Left forelimb (tissue), 1 donor: ENCODE measurements around the gene TPK1.
"Not testable (repeated sequence)": the region's sequence is repeated elsewhere in the genome, so short reads cannot be mapped to it uniquely, and the experiment has no call there.

ENCODE experiments used
- DNase-seq: peaks from one replicate; pipeline ENCODE4 v3.0.0-alpha.2; 2018; ENCODE audit warnings: low spot score

Gene TPK1

DNA sequence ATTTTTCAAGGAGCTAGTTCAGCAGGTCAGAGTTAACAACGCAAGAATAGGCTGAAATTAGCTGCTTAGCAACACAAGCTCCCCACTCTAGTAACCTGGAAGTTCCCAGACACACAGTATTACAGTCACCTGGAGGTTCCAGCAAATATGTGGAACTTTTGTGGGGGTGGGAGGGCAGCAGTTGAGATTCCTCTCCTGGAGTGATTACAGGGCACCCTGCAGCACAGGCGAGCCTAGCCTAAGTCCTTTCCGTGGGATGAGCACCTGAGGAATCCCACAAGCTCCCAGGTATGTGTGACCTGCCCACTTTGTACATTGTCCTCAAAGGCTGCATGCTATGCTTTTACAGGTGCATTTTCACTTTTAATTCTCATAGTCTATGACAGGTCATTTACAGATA lies 13.6 kb downstream of the TPK1 start:
- no peak for DNase-seq

DNA sequence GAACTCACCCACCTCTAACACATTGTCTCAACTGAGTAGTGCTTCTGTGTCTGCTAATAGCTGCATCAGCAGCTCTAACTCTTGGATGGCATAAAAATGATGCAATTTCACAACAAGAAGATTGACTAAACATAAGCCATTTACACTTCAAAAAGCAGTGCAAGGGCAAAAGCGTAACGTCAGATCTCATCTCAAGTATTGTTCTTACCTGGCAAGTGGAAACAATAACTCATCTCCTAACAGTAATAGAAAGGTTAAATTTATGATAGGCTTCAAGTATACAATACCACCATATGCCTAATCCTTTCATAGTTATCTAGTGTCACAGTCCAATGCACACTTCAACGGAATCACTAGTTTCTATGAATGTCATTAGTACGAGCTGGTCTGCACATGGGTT lies 14.8 kb downstream of the TPK1 start:
- DNase-seq = no peak

DNA sequence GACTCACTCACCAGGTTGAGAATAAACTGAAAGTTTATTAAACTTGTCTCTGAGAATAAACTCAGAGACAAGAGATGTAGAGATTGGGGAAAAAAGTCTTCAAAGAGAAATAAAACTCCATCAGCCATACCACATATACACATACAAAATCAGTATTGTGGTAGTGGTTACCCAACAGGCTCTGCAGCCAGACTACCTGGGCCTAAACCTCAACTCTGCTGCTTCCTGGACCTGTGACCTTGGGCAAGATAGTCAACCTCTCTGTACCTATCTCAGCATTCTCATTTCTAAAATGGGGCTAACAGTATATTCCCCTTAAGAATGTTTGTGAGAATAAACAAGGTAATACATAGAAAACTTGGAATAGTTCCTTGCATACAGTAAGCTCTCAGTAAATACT lies 15.3 kb downstream of the TPK1 start:
- DNase-seq = no peak

DNA sequence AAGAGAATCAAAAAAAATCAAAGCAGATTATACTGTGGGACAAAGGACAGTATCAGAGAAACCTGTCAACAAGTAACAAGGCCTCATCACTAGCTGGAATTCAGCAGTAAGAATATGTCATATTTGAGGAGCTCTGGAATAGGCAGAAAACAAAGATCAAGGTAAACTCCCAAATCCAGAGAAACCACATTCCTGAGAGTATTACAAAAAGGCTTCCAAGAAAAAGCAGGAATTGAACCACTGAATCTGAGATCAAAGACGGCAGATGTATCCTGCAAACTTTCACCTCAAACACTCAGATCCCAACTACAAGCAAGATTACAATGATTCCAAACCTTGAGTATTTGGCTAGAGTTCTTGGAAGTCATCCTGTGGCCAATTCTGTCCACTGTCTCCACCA lies 16.3 kb downstream of the TPK1 start:
- no peak for DNase-seq

GRCh38 chr7:144818511-144818910 lies 17.3 kb downstream of the TPK1 start:
- DNase-seq = no peak

DNA sequence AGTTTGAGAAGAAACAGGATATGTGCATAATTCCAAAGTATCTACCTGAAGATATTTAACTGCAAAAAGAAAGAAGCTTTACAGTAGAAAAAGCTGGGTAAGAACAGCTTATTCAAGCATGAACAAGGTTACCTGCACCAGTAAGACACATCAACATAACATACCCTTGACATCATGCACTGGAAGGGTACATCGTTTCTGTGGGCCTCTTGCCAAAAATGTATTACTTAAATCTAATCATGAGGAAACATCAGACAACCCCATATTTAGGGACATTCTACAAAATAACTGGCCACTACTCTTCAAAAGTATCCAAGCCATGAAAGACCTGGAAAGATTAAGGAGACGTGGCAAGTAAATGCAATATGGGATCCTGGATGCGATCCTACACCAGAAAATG lies 18.9 kb downstream of the TPK1 start:
- no peak for DNase-seq

DNA sequence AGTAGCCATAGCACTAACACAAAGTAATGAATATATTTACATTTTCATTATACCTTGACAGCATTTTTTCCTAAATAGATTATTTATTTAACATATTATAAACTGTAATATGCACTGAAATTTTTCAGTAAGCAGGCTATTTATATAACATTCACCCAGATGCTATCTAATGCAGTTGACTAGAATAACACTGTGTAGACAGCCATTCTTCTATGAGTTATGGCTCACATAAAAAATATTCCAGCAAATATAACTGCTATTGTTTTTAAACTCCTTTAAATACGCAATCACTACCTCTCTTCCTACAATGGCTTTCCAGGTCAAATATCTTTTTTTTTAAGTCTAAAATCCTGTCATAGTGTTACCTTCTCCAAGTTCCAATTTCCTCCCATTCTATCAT lies 21.6 kb downstream of the TPK1 start:
- DNase-seq = no peak

DNA sequence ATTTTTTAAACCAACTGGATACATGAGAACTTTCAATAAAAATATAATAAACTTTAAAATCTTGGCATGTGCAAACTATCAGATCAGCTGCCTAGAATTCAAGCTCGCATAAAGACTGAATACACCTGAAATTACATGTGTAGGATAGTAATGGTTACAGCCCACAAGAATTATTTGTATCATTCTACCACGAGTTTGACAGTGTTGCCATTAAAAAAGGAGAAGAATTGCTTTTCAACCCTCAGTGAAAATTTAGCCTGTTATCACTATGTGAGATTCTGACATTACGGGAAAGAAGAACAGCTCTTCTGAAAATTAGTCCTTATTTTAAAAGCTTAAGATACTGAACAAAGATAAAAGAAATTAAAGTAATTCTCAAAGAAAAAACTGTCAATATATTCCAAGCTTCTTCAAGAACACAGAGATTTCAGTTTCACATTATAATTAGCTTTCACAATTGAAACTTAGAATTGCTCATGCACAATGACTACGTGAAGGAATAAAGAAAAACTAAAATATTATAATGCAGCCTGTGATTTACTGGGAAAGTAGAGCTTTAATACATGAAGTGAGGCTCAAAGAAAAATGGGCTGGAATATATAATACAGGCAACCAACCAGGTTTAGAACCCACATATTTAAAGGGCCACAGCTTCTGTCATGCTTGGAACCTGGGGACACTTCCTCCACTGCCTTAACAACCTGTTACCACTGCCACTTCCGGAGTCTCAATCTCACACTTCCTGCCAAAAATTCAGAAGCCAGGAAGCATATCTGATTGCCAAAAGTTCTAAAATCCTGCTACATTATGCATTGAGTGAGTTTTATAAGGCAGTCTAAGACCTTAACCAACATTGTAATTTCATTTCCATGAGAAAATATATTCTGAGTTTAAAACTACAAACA lies 23.2 kb downstream of the TPK1 start:
- DNase-seq = no peak

DNA sequence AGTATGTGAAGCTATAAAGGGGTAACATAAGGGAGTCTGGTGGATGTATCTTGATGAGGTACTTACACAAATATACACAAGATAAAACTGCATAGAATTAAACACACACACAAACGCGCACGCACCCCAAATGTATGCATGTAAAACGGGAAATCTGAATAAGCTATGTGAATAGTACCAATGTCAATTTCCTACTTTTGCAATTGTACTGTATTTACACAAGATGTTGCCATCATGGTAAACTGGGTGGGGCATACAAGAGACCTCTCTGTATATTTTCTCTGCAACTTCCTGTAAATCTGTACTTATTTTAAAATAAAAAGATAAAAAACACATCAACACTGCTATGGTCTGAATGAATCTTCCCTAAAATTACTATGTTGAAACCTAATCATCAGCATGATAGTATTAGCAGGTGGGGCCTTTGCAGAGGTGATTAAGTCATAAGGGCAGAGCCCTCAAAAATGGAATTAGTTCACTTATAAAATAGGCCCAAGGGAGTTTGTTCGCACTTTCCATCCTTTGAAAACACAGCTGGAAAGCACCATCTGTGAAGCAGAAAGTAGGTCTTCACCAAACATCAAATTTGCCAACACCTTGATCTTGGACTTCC lies 30.1 kb downstream of the TPK1 start:
- no peak for DNase-seq

- DNase-seq = not testable (repeated sequence)
Measured at GRCh38 chr7:144800678-144801436, 35.0 kb downstream of the TPK1 start.

- DNase-seq = no peak
Measured at GRCh38 chr7:144796919-144797318, 38.9 kb downstream of the TPK1 start.

DNA sequence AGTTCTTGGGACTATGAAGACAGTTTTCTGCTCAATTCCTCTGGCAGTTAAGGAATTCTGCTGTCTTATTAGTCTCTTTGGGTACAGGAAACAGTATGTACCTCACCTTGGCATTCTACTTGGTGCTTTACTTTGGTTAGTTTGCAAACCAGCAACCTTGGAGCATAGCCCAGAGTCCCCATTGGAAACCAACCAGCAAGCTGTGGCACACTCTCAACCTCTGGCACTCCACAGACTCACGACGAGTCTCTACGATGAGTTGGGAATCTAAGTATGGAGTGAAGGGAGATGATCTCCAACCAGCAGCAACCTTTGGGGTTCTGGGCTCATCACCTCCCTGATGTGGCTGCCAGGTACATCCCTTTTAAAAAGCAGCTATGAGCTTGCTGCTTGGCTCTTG lies 43.8 kb downstream of the TPK1 start:
- no peak for DNase-seq

GRCh38 chr7:144791488-144791887 lies 44.4 kb downstream of the TPK1 start:
- DNase-seq = no peak

DNA sequence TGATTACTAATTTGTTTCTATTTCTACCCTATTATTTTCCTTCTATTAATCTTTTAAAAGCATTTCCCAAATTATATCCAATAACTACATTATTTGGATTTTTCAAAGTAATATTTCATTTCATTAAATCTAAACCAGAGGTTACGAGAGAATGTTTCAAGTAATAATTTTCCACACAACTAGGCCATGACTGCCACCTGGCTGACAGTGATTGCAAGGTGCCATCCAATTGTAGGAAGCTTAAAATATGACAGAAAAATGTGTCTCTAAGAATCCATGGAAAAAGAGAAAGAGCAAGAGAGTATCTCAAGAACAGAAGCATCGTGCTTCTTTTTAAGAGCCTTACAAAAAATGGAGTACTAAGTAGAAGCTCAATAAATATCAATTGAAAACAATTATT lies 48.7 kb downstream of the TPK1 start:
- no peak for DNase-seq

- DNase-seq = no peak
Measured at GRCh38 chr7:144786522-144786921, 49.3 kb downstream of the TPK1 start.

DNA sequence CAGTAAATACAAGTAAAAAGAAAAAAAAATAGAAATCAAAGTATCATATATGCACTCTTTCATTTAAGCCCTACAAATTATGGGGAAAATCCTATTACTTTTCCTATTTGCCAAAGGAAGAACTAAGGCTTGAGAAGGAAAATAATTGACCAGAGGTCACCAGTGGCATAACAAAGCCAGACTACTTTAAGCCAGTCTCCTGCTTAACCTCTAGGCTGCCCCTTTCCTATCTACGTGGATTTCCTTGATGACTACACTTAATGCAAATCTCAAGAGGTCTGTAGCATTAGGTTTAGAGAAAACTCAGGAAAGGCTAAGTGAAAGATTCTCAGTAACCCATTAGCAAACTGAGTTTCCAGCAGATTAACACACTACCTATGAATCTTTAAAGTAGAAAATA lies 49.8 kb downstream of the TPK1 start:
- DNase-seq = no peak

GRCh38 chr7:144785521-144785920 lies 50.3 kb downstream of the TPK1 start:
- DNase-seq = no peak

DNA sequence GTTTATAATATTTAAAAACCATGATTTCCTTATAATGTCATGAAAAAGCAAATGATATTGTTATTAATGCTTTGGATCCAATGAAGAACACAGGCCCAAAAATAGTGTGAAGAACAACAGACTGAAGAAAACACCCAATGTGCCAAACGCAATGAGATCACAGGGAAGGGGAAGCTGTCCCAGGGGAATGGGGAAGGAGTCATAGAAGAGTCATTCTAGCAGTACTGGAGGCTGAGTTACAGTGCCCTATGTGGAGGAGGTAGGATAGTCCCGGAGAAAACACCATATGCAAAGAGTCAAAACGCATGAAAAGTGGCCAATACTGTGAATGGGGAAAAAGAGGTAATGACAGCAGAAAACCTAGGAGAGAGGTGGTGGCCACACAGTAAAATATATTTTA lies 50.9 kb downstream of the TPK1 start:
- DNase-seq = no peak

DNA sequence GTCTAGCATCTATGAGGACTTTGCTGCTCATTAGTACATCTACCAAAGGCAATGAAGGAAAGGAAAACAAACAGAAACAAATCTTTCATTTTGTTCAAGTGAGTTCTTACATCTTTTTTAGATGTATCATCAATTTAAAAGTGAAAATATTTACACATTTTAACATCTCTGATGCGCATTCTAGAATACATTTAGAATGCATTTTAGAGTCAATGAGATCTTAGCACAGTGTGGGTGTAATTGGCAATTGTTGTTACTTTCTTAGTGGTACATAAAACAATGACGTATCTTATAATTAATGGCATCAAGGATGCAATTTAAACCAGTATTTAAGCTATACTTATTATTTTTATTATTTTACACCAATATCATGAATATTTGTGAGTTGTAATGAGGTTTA lies 51.4 kb downstream of the TPK1 start:
- no peak for DNase-seq

DNA sequence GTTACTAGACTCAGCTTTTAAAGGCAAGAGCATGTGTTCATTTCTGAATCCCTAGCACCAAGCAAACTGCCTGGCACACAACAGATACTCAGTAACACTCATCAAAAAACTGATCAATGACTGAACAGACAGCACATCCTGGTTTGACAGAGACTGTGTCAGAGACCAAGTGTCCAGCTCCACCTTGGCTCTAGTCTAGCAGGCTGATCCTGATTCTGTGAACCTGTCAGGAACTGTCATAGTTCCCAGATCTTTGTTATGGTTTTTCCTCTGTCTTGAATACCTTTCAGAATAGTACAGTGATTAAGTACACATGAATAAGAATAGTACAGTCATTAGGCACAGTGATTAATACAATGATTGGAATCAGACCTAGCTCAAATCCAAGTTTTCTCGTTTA lies 53.0 kb downstream of the TPK1 start:
- DNase-seq = no peak

- DNase-seq = no peak
Measured at GRCh38 chr7:144780071-144780608, 55.7 kb downstream of the TPK1 start.

GRCh38 chr7:144777889-144778288 lies 58.0 kb downstream of the TPK1 start:
- not testable (repeated sequence) for DNase-seq
